Activated effector memory CD4-positive, alpha-beta T cell treated with anti-CD3 and anti-CD28 coated beads, Interleukin-2, amount 50 U/mL, for 16 hours (primary cell): ENCODE measurements around the gene PGBD1.
A peak's percentile ranks its signal among the peaks of the same experiment; 100 is the strongest.
"Not testable (repeated sequence)": the region's sequence is repeated elsewhere in the genome, so short reads cannot be mapped to it uniquely, and the experiment has no call there.

Source experiments
- DNase-seq: peaks from one replicate; pipeline ENCODE4 v3.0.0-alpha.2; 2020

Gene PGBD1

DNA sequence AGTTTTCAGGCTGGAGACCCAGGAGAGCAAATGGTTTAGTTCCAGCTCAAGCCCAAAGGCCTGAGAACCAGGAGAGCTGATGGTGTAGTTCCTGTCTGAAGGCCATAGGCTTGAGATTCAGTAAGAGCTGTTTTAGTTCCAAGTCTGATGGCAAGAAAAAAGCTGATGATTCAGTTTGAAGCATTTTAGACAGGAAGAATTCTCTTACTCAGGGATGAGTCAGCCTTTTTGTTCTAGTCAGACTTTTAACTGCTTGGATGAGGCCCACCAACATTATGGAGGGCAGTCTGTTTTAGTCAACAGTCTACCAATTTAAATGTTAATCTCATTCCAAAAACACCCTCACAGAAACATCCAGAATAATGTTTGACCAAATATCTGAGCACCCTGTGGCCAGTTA, 11.9 kb upstream of the PGBD1 start:
- no peak for DNase-seq

DNA sequence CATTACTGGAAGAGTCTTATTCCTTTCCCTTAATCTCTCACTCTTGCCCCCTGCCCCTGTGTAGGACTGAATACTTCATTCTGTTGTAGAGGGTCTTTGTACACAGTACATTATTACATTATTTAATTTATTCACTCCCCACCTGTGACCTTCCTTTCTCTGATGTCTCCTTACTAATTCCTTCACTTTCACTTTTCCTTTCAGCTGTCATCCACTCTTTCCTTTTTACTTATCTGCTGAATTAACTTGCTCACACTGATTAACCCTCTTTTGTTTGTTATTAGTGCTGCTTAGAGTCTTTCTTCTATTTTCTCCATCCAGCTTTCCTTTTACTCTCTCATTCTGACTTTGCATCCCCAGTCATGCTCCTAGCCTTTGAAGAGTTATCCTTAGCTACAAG, 6.5 kb upstream of the PGBD1 start:
- no peak for DNase-seq

DNA sequence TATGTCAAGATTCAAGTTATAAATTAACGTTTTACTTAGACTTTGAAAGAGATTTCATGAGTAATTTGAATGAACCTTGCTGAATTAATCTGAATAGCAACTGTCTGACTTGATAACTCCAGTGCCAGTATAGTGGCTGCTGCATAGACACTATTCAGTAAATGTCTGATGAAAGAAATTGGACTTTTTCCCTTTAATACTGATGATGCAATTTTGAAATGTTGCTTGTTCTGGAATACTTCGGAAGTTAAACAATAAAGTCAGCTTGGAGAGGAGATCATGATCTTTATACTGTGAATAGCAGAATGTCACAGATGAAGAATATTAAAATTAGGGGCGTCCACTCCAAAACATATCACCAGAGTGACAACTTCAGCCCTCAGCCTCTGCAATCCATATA, 3.6 kb upstream of the PGBD1 start:
- DNase-seq: no peak

DNA sequence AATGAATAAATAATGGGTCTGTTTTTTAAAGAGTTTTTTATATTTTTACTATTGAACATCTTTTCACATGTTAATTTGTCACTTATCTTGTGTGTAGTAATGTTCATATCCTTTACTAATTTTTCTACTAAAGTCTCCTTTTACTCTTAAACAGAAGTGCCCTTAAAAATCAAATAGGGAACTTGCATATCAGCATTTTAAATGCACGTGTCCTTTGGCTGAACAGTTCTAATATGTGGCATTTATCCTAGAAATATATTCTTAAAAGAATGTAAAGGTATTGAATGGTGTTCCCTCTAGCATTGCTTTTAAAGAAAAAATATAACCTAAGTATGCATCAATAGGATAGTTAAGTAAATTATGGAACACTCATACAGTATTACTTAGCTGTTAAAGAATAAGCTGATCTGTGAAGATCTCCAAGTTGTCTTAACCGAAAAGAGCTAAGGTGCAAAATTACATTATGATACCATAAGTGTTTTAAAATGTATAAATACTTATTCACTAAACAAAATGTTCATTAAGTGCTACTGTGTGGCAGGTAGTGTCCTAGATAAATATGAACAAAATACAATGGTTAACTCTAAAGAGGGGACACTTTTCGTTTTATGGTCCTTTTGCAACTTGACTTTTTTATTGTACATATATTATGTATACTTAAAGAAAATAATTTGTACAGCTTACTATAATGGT, 631 bp upstream of the PGBD1 start:
- DNase-seq: no peak

DNA sequence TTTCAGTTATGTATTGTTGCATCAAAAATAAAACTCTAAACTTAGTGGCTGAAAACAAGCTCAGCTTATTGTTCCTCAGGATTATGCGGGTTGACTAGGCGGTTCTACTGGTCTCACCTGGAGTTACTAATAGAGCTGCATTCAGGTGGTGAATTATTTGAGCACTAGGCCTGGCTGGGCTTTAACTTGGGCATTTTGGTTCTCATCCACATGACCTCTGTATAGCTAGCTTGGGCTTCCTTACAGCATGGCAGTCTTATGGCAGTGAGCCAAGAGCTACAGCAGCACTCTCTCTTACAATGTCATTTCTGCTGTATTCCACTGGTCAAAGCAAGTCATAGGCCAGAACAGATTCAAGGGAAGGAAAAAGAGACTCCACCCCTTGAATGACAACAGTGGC, 1.6 kb downstream of the PGBD1 start:
- no peak for DNase-seq

DNA sequence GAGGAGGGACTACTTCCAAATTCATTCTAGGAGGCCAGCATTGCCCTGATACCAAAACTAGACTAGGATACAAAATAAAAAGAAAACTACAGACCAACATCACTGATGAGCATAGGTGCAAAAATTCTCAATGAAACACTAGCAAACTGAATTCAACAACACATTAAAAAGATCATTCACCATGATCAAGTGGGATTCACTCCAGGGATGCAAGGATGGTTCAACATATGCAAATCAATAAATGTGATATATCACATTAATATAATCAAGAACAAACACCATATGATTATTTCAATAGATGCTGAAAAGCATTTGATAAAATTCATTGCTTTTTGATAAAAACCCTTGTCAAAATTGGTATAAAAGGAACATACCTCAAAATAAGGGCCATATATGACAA, 10.2 kb downstream of the PGBD1 start:
- DNase-seq: no peak

DNA sequence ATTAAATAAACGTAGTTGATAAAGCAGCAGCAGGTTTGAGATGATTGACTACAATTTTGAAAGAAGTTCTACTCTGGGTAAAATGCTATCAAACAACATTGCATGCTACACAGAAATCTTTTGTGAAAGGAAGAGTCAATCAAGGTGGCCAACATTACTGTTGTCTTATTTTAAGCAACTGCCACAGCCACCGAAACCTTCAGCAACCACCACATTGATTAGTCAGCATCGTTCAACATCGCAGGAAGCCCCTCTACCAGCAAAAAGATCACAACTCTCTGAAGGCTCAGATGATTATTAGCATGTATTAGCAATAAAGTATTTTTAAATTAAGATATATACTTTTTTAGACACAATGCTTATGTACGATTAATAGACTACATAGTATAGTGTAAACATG, 14.0 kb downstream of the PGBD1 start:
- no peak for DNase-seq

DNA sequence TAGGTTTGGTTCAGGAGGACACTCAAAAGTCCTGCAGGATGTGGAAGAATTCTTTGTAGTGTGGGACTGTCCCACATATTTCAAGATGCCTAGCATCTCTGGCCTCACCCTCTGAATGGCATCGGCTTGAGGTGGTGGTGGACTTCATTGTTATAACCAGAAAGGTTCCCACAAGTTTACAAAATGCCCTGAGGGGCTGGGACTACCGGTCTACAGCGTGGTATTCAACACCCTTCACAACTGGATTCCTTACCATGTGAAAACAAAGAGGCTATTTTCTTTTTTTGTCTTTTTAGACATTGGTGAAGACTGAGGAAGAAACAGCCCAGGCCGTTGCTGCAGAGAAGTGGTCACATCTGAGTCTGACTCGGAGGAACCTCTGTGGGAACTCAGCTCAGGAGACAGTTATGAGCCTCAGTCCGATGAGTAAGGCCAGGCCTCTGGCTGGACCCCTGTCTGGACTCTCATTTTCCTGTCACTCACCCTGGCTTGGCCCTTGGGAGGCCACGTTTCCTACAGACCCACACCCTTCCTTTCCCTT, 15.2 kb downstream of the PGBD1 start:
- no peak for DNase-seq

DNA sequence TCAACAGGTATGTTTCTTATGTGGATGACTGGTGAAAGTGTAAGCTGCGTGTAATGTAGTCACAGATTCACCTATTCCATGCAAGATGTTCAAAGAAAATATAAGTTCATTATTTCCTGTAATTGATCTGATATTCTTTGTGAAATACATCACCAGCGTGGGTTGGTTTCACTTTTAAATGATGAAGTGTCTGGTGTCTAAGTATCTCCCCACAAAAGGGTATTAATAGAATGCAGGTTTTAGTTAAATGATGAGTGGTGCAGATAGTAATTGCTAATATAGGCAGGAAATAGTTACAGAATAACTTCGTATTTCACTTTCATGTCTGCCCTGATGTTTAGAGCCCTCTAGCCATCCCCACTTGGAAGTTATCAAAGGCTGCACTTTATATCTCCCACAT, 22.2 kb downstream of the PGBD1 start:
- DNase-seq: no peak

DNA sequence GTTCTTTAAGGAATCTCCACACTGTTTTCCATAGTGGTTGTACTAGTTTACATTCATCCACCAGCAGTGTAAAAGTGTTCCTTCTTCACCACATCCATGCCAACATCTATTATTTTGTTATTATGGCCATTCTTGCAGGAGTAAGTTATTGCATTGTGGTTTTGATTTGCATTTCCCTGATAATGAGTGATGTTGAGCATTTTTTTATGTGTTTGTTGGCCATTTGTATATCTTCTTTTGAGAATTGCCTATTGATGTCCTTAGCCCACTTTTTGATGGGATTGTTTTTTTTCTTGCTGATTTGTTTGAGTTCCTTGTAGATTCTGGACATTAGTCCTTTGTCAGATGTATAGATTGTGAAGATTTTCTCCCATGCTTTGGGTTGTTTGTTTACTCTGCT, 25.0 kb downstream of the PGBD1 start:
- DNase-seq: not testable (repeated sequence)

DNA sequence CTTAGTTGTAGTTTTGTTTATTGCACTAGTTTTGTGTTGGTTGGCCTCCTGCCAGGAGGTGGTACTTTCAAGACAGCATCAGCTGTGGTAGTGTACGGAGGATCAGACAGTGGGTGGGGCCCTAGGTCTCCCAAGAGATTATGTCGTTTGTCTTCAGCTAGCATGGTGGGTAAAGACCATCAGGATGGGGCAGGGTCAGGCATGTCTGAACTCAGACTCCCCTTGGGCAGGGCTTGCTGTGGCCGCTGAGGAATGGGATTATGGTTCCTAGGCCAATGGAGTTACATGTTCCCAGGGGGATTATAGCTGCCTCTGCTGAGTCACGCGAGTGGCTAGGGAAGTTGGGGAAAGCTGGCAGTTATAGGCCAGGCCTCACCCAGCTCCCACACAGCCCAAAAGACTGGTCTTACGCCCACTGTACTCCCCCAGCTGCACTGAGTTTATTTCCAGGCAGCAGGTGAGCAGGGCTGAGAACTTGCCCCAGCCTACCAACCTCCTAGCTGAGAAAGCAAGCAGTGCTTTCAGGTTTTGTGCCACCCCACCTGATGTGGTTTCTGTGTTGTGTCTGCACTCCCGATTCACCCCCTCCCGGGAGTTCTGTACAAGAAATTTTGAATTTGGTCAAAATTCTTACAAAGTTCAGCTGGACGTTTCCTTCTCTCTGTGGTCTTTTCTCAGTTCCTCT, 29.9 kb downstream of the PGBD1 start:
- no peak for DNase-seq

DNA sequence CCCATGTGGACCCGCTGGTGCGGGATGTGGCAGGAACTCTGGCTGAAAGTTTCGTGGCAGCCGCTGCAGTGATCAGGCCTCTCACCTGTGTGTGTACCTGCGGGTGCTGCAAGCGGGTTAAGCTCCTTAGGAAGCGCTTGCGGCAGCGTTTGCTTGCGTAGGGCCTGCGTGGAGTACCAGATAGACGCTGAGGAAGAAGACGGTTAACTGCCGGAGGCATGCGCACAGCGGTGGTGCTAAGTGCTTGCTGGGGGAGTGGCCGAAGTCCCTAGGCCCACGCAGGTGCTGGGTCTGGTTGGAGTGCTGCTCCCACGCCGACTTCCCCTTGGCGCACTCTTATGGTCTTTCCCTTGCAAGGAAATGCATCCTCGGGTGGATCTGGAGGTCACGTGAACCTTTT, 31.6 kb downstream of the PGBD1 start:
- DNase-seq: no peak

DNA sequence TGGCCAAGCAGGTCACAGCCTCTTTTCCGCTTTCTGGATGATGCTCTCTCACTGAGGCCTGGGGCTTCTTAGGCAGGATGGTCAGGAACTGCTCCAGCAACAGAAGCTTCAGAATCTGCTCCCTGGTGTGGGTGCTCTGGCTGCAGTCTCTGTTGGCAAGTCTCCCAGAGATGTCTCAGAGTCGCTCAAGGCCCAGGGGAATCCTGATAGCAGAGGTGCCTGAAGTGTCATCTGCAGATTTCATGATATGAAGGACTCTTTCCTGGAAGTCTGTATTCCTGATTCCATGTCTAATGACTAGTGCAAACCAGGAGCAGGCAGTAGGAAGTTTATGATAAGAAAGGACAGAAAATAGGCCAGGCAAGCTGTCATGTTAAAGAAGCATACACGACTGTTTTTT, 34.3 kb downstream of the PGBD1 start:
- DNase-seq: no peak

DNA sequence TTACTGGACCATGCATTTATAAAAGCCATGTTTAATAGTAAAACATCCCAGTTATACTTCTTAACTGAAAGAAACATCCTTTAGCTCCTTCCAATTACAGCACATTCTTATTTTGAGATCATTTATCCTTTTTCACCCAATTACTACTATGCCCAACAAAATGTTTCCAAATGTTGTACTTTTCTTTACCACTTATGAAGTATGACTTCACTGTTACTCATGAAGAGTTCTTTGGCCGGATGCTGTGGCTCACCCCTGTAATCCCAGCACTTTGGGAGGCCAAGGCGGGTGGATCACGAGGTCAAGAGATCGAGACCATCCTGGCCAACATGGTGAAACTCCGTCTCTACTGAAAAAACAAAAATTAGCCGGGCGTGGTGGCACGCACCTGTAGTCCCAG, 36.5 kb downstream of the PGBD1 start:
- not testable (repeated sequence) for DNase-seq

DNA sequence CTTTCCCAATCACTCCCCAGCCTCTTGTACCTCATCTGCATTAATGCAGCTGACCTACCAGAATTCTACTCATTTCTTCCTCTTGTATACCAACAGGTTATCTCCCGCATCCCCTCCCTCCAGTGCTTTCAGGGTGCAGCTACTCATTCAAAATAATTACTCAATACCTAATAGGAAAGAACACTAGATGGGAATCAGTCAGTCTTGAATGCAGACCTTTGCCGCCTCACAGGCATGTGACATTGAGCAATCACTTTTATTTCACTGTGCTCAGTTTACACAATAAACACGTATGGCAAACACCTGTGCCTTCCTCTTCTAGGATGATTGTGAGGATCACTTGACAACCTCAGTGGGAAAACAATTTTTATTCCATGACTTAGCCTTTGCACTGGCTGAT, 41.3 kb downstream of the PGBD1 start:
- no peak for DNase-seq

DNA sequence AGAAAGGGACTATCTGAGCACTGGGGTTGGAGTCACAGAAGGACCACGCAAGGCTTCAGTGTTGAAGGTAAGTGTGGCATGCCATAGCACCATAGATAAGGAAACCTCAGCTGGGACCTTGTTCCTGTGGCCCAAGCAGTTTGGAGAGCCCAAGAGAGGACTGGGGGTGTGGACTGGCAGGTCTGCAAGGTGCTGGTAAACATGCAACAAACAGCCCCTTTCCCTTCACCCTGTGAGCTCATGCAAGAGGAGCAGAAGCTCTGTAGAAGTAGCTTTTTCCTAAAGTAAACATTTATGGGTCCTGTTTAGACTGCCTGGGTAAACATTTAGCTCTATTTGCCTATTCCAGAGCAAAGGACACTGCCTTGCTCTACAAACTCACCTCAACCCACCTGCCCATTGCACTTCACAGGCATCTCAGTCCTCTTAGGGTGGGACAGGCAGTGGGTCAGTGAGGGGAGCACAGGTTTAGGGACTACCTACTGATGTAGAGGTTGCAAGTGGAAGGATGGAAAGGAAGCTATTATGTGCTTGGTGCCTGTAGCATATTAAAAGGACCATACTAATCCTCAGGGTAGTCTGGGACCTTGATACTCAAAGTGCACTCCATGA, 42.5 kb downstream of the PGBD1 start:
- no peak for DNase-seq

DNA sequence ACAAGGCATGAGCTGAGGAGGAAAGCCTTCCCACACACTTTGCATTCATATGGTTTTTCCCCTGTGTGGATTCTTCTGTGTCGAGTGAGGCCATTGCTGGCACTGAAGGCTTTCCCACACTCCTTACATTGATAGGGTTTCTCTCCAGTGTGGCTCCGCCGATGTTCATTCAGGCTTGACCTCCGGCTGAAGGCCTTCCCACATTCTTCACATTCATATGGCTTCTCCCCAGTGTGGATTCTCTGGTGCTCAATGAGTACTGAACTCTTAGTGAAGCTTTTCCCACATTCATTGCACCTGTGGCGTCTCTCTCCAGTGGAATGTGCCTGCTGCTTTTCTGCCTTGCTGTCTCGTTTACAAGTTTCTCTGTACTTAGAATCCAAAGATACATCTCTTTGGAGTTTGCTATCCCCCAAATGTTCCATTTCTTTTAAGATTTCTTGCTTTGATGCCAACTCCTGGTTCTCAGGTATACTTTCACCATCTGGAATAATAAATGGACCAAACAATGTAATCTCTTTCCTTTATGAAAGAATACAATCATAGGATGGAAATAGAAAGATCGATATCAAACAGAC, 45.1 kb downstream of the PGBD1 start:
- no peak for DNase-seq

DNA sequence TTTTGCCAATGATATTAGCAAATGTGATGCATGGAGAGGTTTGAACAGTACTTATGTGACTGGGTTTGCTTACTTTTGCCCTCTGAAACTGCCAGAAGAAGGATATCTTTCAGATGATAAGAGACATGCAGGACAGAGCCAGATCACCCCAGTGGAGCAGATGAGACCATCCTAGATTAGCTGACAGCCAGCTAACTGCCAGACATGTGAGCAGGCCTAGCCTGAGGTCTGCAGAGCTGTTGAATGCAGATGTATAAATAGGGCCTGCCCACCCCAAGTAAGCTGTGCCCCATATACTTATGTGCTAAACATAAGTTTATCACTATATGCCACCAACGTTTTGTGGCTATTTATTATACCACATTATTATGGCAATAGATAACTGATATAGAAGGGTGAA, 48.7 kb downstream of the PGBD1 start:
- DNase-seq: no peak

DNA sequence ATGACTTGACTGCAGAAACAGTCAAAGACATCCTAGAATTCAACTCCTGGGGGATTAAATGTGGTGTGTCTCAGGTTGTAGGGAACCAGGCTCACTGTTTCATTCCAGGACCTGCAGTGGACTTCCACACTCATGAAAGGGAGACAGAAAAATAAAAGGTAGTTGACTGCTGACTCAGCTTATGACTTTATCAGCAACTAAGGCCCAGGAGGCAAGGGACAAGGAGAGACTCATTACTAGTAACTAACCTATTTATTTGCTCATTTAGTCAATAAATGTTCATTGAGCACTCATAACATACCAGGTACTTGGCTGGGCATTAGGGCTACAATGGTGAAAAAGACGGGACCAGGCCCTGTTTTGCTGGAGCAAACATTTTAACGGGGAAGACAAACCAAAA, 51.7 kb downstream of the PGBD1 start:
- no peak for DNase-seq

DNA sequence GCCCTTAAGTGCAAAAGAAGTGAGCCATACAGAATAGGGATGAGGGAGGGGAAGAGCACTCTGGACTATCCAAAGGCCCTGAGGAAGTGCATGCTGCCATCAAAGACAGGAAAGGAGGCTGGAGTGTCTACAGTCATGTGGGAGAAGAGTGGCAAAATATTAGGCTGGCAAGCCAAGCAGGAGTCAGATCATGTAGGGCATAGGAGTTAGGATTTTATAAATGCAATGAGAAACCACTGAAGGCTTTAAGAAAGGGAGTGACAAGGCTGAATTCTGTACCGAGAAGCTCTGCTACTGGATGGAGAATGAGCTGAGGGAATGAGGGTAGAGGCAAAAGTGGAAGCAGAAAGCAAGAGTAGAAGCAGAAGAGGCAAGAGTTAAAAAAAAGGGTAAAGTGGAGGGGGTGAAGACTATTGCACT, 52.2 kb downstream of the PGBD1 start:
- DNase-seq: no peak

DNA sequence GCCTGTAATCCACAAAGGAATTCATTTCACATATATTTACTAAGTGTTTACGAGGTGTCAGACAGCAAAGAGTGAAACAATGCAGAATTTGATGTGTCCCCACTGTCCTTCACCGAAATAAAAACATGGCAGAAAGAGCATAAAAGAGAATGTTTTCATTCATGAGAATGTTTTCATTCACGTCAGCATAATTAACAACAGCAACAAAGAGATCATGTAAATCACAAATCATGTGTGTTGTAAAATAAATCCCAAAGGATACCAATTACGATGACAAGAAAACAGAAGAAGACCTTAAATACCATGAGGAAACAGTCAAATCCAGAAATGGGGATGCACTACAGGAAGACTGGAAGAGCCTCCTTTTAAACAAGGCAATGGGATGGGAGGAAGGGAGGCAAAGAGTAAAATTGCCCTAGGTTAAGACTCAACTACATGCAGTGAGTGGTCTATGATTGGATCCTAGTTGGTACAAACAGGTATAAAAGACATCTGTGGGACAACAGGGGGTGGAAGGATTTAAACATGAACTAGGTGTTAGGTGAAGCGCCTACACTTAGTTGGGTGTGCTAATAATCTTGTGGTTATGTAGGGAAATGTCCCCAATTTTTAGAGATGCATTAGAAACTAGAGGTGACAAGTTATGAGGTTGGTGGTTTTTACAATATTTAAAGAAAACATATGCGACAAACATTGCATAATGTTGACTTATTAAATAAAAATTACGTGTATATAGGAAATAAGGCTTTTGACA, 53.1 kb downstream of the PGBD1 start:
- no peak for DNase-seq

DNA sequence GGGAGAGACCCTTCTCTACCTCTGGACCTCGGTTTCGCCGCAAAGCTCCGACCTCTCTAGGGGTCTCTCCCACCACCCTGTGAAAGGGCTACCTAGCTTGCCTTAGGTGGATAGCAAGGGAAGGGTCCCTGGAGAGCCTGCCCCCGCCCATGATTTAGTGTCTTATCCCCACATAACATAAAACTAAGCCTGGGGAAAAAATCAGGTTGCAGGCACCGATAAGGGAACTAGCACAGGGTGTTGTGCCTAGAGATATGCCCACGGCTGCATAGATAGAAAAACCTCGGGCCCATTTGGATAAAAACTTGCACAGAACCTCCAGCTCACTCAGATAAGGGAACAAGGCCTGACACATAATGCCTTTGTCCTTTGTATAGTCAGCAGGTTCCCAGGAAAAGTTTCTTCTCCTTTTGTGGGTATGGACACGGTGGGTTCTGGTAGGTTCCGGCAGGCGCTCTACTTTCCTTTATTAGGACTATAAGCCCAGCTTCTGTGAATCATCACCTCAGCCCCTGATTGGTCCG, 53.7 kb downstream of the PGBD1 start:
- peak; percentile 64 for DNase-seq
